ENCODE results near the gene MYLIP. TPM values are rescaled to one million over a fixed set of nuclear protein-coding genes. Genes with fewer than 3 reads are reported as not detected.
A peak's percentile ranks its signal among the peaks of the same experiment; 100 is the strongest.

MYLIP gene
- total RNA-seq, 1 experiment from 2014 or later = 2.4 TPM

- DNase-seq (ENCODE audit: low spot score) = no peak
Measured at GRCh38 chr6:16139556-16139955, 10.7 kb downstream of the MYLIP start.

DNA sequence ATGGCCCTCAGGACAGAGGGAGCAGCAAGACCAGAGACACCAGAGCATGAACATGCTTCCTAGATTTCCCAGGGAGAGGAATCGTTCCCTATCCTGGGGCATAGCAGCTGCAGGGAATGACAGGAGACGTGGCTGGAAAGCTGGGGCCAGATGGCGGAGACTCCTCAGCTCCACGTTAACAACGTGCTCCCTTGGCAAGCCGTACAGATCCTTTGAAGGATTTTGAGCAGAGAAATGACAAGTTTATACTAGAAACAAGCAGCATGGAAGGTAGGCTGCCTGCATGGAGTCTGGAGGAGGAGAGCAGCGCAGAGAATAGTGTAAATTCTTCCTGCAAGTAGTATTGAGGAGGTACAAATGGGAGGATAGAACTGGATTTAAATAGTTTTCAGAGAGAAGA lies 11.7 kb downstream of the MYLIP start:
- DNase-seq (ENCODE audit: low spot score) = no peak

- DNase-seq (ENCODE audit: low spot score) = no peak
Measured at GRCh38 chr6:16141514-16141913, 12.6 kb downstream of the MYLIP start.

DNA sequence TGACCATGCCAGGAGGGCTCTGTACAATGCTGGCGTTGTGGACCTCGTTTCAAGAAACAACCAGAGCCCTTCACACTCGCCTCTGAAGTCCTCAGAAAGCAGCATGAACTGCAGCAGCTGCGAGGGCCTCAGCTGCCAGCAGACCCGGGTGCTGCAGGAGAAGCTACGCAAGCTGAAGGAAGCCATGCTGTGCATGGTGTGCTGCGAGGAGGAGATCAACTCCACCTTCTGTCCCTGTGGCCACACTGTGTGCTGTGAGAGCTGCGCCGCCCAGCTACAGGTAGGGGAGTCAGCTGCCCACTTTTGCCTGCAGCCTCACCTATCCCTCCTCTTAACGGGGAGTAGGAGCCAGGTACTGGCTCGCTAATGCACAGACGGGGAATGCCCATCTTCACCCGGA lies 16.2 kb downstream of the MYLIP start:
- no peak for DNase-seq (ENCODE audit: low spot score)

GRCh38 chr6:16146028-16146427 lies 17.1 kb downstream of the MYLIP start:
- DNase-seq (ENCODE audit: low spot score) = no peak

- DNase-seq (ENCODE audit: low spot score) = no peak
Measured at GRCh38 chr6:16146527-16146955, 17.7 kb downstream of the MYLIP start.

GRCh38 chr6:16148498-16148897 lies 19.6 kb downstream of the MYLIP start:
- DNase-seq (ENCODE audit: low spot score) = no peak

DNA sequence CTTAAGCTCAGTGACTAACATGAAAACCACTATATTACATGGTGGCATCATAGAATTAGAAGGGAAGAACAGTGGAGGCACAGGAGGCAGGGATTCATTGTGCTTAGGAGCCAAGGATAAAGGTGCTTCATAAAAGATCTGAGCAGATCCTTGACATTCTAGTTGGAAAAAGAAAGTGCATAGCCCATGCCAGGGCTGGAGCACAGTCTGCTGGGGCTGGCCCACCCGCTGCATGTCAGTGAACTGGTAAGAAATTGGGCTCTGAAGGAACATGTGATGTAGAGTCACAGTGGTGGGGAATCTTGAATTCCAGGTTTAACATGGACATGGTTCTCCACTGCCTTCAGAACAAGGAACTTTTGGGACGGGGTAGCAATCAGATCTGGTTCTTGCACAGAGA lies 20.4 kb downstream of the MYLIP start:
- DNase-seq (ENCODE audit: low spot score) = no peak

DNA sequence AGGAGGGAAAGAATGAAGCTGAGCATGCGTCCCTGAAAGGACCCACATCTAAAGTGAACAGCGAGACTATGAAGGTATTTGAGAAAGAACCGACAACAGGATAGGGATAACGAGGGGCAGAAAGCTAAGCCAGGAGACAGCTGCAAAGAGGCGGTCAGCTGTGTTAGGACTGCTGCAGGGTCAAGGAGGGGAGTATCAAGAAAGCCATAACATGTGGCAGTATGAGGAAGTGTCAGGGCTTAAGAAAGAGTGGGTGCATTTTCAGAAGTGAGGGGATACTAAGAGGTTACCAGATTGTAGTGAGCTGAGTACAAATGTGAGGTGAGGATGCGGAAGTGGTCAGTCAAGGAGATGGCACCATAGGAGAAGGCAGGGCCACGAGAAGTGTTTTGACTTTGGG lies 21.2 kb downstream of the MYLIP start:
- DNase-seq (ENCODE audit: low spot score) = no peak

DNA sequence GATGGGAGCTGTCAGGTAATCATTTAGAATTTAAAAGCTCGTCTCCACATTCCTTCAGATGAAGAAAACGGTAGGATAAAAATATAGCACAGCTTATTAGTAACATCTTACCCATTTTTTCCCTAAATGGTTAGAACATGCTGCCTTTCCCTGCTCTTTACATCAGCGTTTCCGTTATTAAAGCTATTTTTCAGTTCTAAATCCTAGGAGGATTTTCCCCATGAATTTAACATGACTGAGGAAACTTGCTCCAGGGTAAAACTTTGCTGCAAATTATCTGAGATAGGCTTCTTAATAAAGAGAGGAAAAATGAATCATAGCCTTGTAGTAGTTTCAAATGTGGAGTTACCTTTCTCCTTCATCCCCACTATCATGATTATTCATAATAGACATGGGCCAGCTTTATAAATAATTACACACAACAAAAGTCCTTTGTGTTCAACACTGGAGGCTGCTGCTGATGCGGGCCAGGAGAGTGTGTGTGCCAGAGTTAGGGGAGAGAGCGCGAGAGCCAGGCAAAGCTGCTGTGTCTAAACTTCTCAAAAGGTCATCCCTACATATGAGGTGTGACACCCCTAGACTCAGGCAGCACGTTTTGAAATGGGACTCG lies 24.4 kb downstream of the MYLIP start:
- no peak for DNase-seq (ENCODE audit: low spot score)

- no peak for DNase-seq (ENCODE audit: low spot score)
Measured at GRCh38 chr6:16154904-16155303, 26.0 kb downstream of the MYLIP start.

- DNase-seq (ENCODE audit: low spot score) = no peak
Measured at GRCh38 chr6:16157492-16157891, 28.6 kb downstream of the MYLIP start.

DNA sequence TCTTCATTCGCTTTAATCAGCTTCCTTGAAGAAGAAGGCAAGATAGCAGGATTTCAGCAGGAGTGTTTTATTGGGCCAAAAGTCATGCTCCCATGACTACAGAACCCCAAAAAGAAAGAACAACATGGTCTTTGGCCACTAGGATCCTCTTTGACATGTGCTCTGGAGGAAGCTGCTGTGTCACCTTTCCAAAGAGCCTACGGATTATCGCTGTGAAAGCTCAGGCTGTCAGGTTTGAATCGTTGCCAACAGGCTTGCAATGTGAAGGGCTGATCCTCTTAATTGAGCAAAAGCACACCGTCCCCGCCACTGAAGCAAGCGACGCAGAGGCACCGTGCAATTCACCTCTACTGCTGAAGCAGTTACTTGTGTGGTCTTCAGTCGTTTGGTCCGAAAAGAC lies 29.0 kb downstream of the MYLIP start:
- DNase-seq (ENCODE audit: low spot score) = no peak

DNA sequence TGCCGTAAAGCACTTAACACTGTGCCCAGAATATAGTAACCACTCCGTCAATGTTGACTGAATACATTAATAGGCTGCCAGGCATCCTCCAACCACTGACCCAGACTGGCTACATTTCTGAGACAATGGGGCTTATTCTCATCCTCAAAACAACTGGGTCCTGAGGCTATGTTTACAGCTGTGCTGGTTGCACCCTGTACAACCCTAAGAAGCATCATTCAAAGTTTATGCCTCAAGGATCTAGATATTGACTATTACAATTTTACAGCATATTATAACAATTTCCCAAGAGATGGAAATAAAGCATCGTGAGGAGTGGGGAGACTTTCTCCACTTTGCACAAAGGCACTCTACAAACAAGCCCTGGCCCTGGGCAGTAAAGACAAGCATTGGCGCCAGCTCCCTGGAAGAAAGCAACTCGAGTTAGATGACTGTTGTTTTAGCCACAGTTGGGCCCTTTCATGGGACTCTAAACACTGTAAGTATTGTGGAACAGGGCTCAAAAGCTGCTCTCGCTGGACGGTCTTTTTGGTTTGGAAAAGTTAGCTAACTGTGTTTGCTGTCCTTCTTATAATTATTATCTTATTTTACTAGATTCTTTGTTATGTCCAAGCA lies 30.2 kb downstream of the MYLIP start:
- no peak for DNase-seq (ENCODE audit: low spot score)

DNA sequence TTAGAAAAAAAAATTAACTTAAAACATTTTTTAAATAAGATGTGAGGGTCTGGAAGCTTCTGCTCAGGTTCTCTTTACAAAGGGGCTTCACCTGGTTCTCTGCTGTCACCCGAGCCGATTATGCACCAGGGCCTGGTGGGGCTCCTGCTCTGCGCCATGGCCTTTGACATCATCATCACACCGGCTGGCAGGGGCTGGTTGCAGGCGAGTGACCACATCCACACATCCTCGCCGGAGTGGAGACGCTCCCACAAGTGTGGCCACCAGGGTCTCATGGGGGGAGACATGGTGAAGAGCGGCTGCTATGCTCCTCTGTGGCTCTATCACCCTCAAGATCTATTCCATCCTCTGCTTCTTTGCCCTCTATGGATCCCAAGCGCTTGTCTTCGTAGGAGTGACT lies 31.9 kb downstream of the MYLIP start:
- no peak for DNase-seq (ENCODE audit: low spot score)

DNA sequence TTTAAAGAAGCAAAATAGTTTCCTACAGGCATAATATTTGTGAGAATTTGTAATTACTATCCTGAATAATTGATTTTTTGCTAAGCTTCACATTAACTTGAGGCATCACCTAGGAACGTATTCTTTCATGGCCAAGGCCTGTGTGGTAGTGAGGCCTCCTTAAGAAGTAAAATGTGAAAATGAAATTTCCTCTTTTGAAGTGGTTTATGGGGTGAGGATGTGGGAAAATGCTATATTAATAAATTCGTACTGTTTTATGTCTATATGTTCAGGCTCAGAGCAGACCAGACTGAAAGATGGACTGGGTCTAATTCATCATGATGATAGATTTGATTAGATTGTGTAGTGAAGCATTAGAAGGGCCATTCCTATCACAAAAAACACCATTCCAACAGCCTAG lies 33.1 kb downstream of the MYLIP start:
- no peak for DNase-seq (ENCODE audit: low spot score)

- DNase-seq (ENCODE audit: low spot score) = no peak
Measured at GRCh38 chr6:16163066-16163465, 34.2 kb downstream of the MYLIP start.

GRCh38 chr6:16163535-16164300 lies 34.8 kb downstream of the MYLIP start:
- peak; percentile 19 for DNase-seq (ENCODE audit: low spot score)

- no peak for DNase-seq (ENCODE audit: low spot score)
Measured at GRCh38 chr6:16165641-16166040, 36.8 kb downstream of the MYLIP start.

DNA sequence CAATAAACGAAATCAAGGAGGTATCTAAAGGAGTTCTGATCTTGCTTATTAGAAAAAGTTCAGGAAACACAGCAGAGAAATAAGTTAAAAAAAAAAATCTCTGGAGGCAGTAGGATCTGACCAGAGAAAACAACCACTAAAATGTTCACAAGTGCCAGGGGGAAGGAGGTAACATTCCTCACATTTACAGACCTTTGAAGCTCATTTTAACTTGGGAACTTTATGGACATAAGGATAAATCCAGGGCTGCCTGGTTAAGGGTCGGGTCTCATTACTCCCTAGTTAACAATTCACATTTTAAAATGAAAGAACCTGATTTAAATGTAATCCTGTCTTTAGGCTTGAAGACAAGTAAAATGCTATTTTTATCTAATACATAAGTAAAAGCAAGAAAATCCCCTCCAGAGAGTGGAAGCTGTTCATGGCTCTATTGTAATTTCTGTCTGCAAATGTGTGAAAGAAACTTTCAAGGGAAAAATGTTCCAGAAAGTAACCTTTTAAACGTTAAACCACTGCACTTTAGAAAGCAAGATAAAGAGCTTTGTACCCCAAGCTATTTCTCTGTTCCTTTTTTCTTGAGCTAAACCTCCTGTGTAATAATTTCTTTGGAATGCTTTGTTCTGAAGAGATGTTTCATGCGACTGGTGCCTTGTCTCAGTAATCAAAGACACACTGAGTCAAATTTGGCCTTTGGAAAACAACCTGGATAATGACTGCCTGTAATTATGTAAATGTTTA lies 38.2 kb downstream of the MYLIP start:
- DNase-seq (ENCODE audit: low spot score) = no peak

- no peak for DNase-seq (ENCODE audit: low spot score)
Measured at GRCh38 chr6:16168121-16168520, 39.2 kb downstream of the MYLIP start.

DNA sequence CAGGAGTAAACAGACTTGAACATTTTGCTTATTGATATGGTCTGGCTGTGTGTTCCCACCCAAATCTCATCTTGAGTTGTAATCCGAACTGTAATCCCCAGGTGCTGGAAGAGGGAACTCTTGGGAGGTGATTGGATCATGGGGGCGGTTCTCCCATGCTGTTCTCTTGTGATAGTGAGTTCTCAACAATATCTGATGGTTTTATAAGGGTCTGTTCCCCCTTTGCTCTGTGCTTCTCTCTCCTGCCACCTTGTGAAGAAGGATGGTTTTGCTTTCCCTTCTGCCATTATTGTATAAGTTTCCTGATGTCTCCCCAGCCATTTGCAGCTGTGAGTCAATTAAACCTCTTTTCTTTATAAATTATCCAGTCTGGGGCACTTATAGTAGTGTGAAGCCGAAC lies 40.0 kb downstream of the MYLIP start:
- no peak for DNase-seq (ENCODE audit: low spot score)

DNA sequence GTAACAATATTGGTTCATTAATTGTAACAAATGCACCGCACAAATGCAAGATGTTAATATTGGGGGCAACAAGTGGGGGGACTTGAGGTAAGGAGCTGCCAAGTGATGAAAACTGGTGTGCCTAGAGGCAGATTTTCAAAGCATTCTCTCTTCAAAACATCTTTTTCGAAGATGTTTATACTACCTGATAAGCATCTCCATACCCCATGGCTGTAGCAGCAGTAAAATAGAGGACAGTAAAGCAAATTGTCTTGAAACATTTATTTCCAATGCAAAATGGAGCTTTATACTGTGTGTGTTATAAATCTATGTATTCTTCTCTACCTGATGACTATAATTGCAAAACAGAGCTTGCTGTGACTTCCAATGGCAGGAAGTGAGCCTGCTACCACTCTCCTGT lies 42.5 kb downstream of the MYLIP start:
- DNase-seq (ENCODE audit: low spot score) = no peak

Data from A172 (cell line).